Measurements from ENCODE around the gene NDUFAF8. TPM values are rescaled to one million over a fixed set of nuclear protein-coding genes. Genes with fewer than 3 reads are reported as not detected.

NDUFAF8 gene
- total RNA-seq, 1 donor from 2014 or later: 39.7 TPM

GRCh38 chr17:81246343-81246670 lies 7.2 kb downstream of the NDUFAF8 start:
- TF ChIP-seq, protein P1, sequence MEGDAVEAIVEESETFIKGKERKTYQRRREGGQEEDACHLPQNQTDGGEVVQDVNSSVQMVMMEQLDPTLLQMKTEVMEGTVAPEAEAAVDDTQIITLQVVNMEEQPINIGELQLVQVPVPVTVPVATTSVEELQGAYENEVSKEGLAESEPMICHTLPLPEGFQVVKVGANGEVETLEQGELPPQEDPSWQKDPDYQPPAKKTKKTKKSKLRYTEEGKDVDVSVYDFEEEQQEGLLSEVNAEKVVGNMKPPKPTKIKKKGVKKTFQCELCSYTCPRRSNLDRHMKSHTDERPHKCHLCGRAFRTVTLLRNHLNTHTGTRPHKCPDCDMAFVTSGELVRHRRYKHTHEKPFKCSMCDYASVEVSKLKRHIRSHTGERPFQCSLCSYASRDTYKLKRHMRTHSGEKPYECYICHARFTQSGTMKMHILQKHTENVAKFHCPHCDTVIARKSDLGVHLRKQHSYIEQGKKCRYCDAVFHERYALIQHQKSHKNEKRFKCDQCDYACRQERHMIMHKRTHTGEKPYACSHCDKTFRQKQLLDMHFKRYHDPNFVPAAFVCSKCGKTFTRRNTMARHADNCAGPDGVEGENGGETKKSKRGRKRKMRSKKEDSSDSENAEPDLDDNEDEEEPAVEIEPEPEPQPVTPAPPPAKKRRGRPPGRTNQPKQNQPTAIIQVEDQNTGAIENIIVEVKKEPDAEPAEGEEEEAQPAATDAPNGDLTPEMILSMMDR (IDR thresholded peaks at IDR 0.05): no peak
- no peak overlapping the region for H3K4me3 Mint-ChIP-seq (ENCODE audit: unreplicated experiment)
- H3K27me3 Mint-ChIP-seq (ENCODE audit: low read depth): no peaks in the 10 kb centered on the region
- DNase-seq (ENCODE audit: low spot score): no peak
- H3K9me3 Mint-ChIP-seq (ENCODE audit: low read depth): no peaks in the 10 kb centered on the region
- peaks cover 3% of the 10 kb centered on the region for H3K36me3 Mint-ChIP-seq (ENCODE audit: low read depth)
- H3K4me1 Mint-ChIP-seq (ENCODE audit: low read depth): peaks cover 5% of the 10 kb centered on the region
- H3K27ac Mint-ChIP-seq (ENCODE audit: unreplicated experiment): no peak overlapping the region

- peak; percentile 87 for DNase-seq (ENCODE audit: low spot score)
- Mint-ChIP-seq H3K27ac (ENCODE audit: unreplicated experiment) (no peak overlapping the region), H3K36me3 (ENCODE audit: low read depth) (peaks cover 3% of the 10 kb centered on the region), H3K4me1 (ENCODE audit: low read depth) (peaks cover 5% of the 10 kb centered on the region), H3K9me3 (ENCODE audit: low read depth) (no peaks in the 10 kb centered on the region), H3K27me3 (ENCODE audit: low read depth) (no peaks in the 10 kb centered on the region), H3K4me3 (ENCODE audit: unreplicated experiment) (no peak overlapping the region)
- TF ChIP-seq, protein P1 (IDR thresholded peaks at IDR 0.05): no peak
Measured at GRCh38 chr17:81246679-81247338, 7.7 kb downstream of the NDUFAF8 start.

- DNase-seq (ENCODE audit: low spot score): no peak
- Mint-ChIP-seq H3K27me3 (ENCODE audit: low read depth) (no peaks in the 10 kb centered on the region), H3K9me3 (ENCODE audit: low read depth) (no peaks in the 10 kb centered on the region), H3K27ac (ENCODE audit: unreplicated experiment) (no peak overlapping the region), H3K36me3 (ENCODE audit: low read depth) (peaks cover 5% of the 10 kb centered on the region), H3K4me1 (ENCODE audit: low read depth) (peaks cover 5% of the 10 kb centered on the region), H3K4me3 (ENCODE audit: unreplicated experiment) (no peak overlapping the region)
- TF ChIP-seq, protein P1 (IDR thresholded peaks at IDR 0.05): no peak
Measured at GRCh38 chr17:81247339-81247990, 8.3 kb downstream of the NDUFAF8 start.

DNA sequence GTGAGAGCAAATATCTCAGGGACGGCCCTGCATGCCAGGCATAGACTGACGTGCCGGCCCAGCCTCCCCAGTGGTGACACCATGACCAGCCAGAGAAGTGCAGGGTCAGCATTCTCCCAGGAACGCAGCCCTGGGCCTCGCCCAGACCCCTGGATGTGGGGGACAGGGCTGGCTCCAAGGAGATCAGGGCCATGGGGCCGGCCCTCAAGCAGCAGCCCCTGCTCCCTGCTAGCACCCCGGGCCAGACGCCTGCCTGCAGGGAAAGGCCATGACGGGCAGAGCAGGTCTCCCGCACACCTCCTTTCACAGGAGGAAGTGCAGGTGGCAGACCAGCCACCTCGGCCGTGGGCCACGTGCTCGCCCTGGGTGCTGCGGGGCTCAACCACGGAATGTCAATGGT lies 9.5 kb downstream of the NDUFAF8 start:
- Mint-ChIP-seq H3K27ac (ENCODE audit: unreplicated experiment) (no peak overlapping the region), H3K9me3 (ENCODE audit: low read depth) (no peaks in the 10 kb centered on the region), H3K27me3 (ENCODE audit: low read depth) (no peaks in the 10 kb centered on the region), H3K36me3 (ENCODE audit: low read depth) (peaks cover 5% of the 10 kb centered on the region), H3K4me1 (ENCODE audit: low read depth) (peaks cover 9% of the 10 kb centered on the region), H3K4me3 (ENCODE audit: unreplicated experiment) (no peak overlapping the region)
- DNase-seq (ENCODE audit: low spot score): peak; percentile 80
- TF ChIP-seq, protein P1 (IDR thresholded peaks at IDR 0.05): no peak

GRCh38 chr17:81249223-81250040 lies 10.3 kb downstream of the NDUFAF8 start:
- TF ChIP-seq, protein P1 (IDR thresholded peaks at IDR 0.05): no peak
- DNase-seq (ENCODE audit: low spot score): peak; percentile 82
- Mint-ChIP-seq H3K9me3 (ENCODE audit: low read depth) (no peaks in the 10 kb centered on the region), H3K36me3 (ENCODE audit: low read depth) (peaks cover 5% of the 10 kb centered on the region), H3K4me1 (ENCODE audit: low read depth) (peaks cover 9% of the 10 kb centered on the region), H3K4me3 (ENCODE audit: unreplicated experiment) (no peak overlapping the region), H3K27ac (ENCODE audit: unreplicated experiment) (no peak overlapping the region), H3K27me3 (ENCODE audit: low read depth) (no peaks in the 10 kb centered on the region)

Measured in chondrocyte (in vitro differentiated cells).